BE2C (cell line): ENCODE results near the gene IFT80.

Source experiments
- DNase-seq: peaks from one replicate; pipeline ENCODE4 v3.0.0-alpha.2; 2020
- H3K27me3 ChIP-seq: fragments of 250-450 bp; sonication (Bioruptor Pico); 2 replicates; pipeline ENCODE4 v1.5.1; 2020; ENCODE audit warnings: mild to moderate bottlenecking
- H3K36me3 ChIP-seq: fragments of 250-450 bp; sonication (Bioruptor Pico); 2 replicates; pipeline ENCODE4 v1.5.1; 2020; ENCODE audit warnings: mild to moderate bottlenecking
- H3K4me1 ChIP-seq: fragments of 250-450 bp; sonication (Bioruptor Pico); 2 replicates; pipeline ENCODE4 v1.5.1; 2020
- H3K4me3 ChIP-seq: 2 replicates; pipeline ENCODE4 v1.5.1; 2011; ENCODE audit warnings: low read depth, low read length
- H3K9me3 ChIP-seq: fragments of 250-450 bp; sonication (Bioruptor Pico); 2 replicates; pipeline ENCODE4 v1.5.1; 2020
- TF ChIP-seq, protein P1 (sequence below): IDR thresholded peaks from 2 replicates; pipeline ENCODE4 v1.5.1; 2012; ENCODE audit warnings: mild to moderate bottlenecking, low read depth, low read length

Gene IFT80

GRCh38 chr3:160384639-160385318, 14.2 kb downstream of the IFT80 start:
- no peaks in the 10 kb centered on the region for H3K4me1 ChIP-seq
- DNase-seq: no peak

DNA sequence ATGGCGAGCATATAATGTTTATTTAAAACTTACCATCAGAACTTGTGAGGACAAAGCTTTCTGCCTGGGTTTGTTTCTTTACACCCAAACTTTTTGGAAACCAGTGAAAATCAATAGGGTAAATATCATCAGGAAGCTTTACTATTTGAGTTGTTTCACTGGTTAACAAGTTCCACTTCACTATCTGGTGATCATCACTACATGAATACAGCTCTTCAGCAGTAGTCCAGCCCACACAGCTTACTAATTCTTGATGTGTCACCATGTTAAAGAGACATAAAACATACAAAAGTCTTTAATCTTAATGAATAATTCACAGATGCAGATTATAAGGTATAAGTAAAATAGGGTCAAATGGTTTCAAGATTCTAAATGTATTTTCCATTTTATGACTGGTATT, 17.6 kb downstream of the IFT80 start:
- no peak overlapping the region for H3K4me3 ChIP-seq
- H3K36me3 ChIP-seq: peaks cover 5% of the 10 kb centered on the region
- H3K9me3 ChIP-seq: no peaks in the 10 kb centered on the region
- no peak for DNase-seq
- no peaks in the 10 kb centered on the region for H3K4me1 ChIP-seq
- no peaks in the 10 kb centered on the region for H3K27me3 ChIP-seq
- TF ChIP-seq, protein P1, sequence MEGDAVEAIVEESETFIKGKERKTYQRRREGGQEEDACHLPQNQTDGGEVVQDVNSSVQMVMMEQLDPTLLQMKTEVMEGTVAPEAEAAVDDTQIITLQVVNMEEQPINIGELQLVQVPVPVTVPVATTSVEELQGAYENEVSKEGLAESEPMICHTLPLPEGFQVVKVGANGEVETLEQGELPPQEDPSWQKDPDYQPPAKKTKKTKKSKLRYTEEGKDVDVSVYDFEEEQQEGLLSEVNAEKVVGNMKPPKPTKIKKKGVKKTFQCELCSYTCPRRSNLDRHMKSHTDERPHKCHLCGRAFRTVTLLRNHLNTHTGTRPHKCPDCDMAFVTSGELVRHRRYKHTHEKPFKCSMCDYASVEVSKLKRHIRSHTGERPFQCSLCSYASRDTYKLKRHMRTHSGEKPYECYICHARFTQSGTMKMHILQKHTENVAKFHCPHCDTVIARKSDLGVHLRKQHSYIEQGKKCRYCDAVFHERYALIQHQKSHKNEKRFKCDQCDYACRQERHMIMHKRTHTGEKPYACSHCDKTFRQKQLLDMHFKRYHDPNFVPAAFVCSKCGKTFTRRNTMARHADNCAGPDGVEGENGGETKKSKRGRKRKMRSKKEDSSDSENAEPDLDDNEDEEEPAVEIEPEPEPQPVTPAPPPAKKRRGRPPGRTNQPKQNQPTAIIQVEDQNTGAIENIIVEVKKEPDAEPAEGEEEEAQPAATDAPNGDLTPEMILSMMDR: no peak

More at GRCh38 chr3:160384639-160385318, 14.2 kb downstream of the IFT80 start:
- Histone ChIP-seq H3K36me3 (no peaks in the 10 kb centered on the region), H3K4me3 (no peak overlapping the region), H3K27me3 (no peaks in the 10 kb centered on the region), H3K9me3 (no peaks in the 10 kb centered on the region)
- TF ChIP-seq, protein P1: no peak

DNA sequence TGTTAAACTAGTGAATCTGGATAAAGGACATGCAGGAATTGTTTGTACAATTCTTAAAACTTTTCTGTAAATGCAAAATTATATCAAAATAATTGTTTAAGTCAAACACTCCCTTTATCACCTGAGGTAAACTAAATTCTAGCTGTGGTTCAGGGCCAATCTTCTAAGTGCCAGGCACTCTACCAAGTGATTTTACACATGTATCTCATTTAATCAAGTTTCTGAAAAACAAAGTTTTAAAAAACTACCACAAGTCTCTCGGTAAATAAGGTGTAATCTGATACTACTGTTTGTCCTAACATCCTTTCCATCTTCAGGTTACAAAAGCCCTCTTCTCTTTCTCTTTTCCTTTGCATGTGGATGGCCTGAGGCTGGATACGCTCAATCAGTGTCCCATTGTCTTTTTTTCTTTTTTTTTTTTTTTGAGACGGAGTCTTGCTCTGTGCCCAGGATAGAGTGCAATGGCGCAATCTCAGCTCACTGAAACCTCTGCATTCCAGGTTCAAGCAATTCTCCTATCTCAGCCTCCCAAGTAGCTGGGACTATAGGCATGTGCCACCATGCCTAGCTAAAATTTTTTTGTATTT, 19.3 kb downstream of the IFT80 start:
- TF ChIP-seq, protein P1: no peak
- no peak overlapping the region for H3K4me3 ChIP-seq
- H3K9me3 ChIP-seq: no peaks in the 10 kb centered on the region
- DNase-seq: no peak
- no peaks in the 10 kb centered on the region for H3K27me3 ChIP-seq
- H3K4me1 ChIP-seq: no peaks in the 10 kb centered on the region
- H3K36me3 ChIP-seq: peaks cover 16% of the 10 kb centered on the region

DNA sequence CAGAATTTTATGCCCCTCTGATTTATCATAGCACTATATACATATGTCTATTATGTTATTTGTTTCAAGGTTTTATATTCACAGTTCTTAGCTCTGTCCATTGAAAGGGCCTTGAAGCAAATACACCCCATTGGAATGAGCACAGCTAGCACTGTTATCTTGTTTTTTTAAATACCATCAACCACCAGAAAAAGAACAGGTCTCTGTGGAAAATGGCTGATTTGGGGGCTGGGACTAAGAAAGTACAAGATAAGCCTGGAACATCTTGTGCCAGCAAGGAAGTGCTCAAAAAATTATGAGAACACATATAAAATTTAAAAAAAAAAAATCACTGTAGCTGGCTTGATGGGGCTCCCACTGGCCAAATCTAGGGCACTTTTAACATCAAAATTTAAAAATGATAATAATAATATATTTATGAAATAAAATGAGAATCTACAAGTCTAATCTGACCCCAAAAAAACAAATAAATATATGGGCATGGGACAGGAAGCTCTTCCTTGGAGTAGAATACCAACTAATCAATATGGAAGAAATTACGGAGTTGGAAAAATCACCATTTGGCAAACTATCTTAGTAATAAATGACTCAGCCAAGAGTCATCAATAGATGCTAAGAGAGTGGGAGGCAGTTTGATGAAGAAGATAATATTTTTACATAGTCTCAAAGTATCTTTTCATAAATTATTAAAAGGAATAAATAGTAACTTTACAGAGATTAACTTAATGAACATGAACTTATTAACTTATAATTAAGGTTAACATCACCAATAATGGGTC, 20.5 kb downstream of the IFT80 start:
- H3K4me1 ChIP-seq: no peaks in the 10 kb centered on the region
- TF ChIP-seq, protein P1: no peak
- no peaks in the 10 kb centered on the region for H3K27me3 ChIP-seq
- no peak overlapping the region for H3K4me3 ChIP-seq
- H3K36me3 ChIP-seq: peaks cover 18% of the 10 kb centered on the region
- no peak for DNase-seq
- no peaks in the 10 kb centered on the region for H3K9me3 ChIP-seq

- Histone ChIP-seq H3K36me3 (peaks cover 21% of the 10 kb centered on the region), H3K4me1 (no peaks in the 10 kb centered on the region)
- no peak for DNase-seq
Measured at GRCh38 chr3:160376681-160377080, 22.3 kb downstream of the IFT80 start.

More at GRCh38 chr3:160376681-160377080, 22.3 kb downstream of the IFT80 start:
- Histone ChIP-seq H3K4me3 (no peak overlapping the region), H3K27me3 (no peaks in the 10 kb centered on the region), H3K9me3 (no peaks in the 10 kb centered on the region)
- TF ChIP-seq, protein P1: no peak
